ENCODE results near the gene CNTN5.

GRCh38 chr11:99244613-99245012 is 223.9 kb downstream of the CNTN5 start:
- TF ChIP-seq EZH2 (IDR thresholded peaks at IDR 0.05; ENCODE audit: borderline replicate concordance, control insufficient read depth, low read depth, low read length) (no peak), CTCF (IDR thresholded peaks at IDR 0.05 in 2 of 3, conservative IDR thresholded peaks at IDR 0.05 in 1 of 3; ENCODE audit: control insufficient read depth in 2 of 3, extremely low read depth in 1 of 3, insufficient read depth in 1 of 3, low read depth in 3 of 3, low read length in 3 of 3) (no peak), PKNOX1 (IDR thresholded peaks at IDR 0.05) (no peak), POLR2A (IDR thresholded peaks at IDR 0.05; ENCODE audit: low read depth, low read length) (no peak), SMARCA5 (IDR thresholded peaks at IDR 0.05) (no peak), SMAD1 (IDR thresholded peaks at IDR 0.05; ENCODE audit: low read depth, partially characterized antibody) (no peak), USF2 (IDR thresholded peaks at IDR 0.05; ENCODE audit: borderline replicate concordance, low read depth, low read length) (no peak), EP300 (IDR thresholded peaks at IDR 0.05; ENCODE audit: borderline replicate concordance in 1 of 2, control insufficient read depth in 1 of 2, low read depth in 2 of 2, low read length in 2 of 2) (no peak), ATF3 (IDR thresholded peaks at IDR 0.05; ENCODE audit: borderline replicate concordance, extremely low read depth, low read depth, low read length) (no peak), TCF7 (IDR thresholded peaks at IDR 0.05; ENCODE audit: borderline replicate concordance) (no peak), SPI1 (IDR thresholded peaks at IDR 0.05; ENCODE audit: borderline replicate concordance, insufficient read depth, low read depth, low read length) (no peak), SP1 (IDR thresholded peaks at IDR 0.05; ENCODE audit: low read depth, low read length) (no peak)
